GM18951 (cell line): ENCODE data around the gene AHNAK.
"Not testable (repeated sequence)": the region's sequence is repeated elsewhere in the genome, so short reads cannot be mapped to it uniquely, and the experiment has no call there.

Experiments used
- POLR2A ChIP-seq: IDR thresholded peaks from 4 replicates; pipeline ENCODE4 v1.6.1; 2011; ENCODE audit warnings: mild to moderate bottlenecking; ENCODE audit not compliant: insufficient read length, insufficient read depth; ENCODE audit errors: extremely low read depth
- in situ Hi-C: fragments of 300-500 bp; cut with MboI; formaldehyde crosslinking; loops from one replicate; pipeline ENCODE4 v1.12.0; 2022; ENCODE audit warnings: low sequenced_read_pairs, mixed read lengths, inconsistent platforms; ENCODE audit not compliant: unreplicated experiment

AHNAK gene

GRCh38 chr11:62456630-62457029 lies 90.0 kb downstream of the AHNAK start:
- no peak for TF ChIP-seq POLR2A
- in situ Hi-C loops: no loop called here

DNA sequence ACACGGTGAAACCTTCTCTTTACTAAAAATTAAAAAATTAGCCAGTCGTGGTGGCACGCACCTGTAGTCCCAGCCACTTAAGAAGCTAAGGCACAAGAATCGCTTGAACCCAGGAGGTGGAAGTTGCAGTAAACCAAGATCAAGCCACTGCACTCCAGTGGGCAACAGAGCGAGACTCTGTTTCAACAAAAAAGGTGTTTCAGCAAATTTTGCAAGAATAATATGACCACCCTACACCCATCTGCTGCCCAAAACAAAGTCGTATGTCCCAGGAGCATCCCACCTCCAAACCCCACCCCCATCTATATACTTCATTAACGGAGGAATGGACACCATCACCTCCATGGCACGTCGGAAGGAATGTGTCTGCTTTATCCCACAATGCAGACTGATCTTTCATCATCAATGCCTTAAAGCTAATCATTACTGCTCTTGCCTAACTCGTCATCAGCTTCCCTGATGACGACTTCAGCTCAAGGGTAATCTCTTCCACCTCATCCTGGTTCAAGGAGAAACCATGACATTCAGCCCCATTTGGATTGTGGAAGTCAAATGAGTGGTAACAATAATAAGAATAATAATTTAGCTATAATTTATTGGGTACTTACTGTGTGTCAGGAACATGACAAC lies 93.7 kb downstream of the AHNAK start:
- no peak for TF ChIP-seq POLR2A
- in situ Hi-C loops: no loop called here

DNA sequence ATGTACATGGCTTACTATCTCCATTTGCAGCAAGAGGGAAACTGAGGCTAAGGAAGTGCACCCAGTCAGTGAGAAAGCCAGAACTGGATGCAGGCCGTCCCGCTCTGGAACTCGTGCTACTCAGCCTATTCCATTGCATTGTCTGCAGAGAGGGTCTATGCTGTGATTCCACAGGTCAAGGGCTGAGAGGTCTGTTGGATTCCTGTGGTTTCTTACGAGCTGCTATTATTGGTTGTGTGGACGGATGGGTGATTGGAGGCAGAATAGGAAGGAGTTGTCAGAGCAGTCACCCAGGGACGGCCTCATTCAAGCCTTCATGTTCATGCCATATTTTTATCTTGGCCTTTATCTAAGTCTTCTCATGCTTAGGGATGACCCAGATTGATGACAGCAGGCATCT lies 94.3 kb downstream of the AHNAK start:
- TF ChIP-seq POLR2A: no peak
- in situ Hi-C loops: no loop called here

- no peak for TF ChIP-seq POLR2A
- in situ Hi-C loops: no loop called here
Observed at GRCh38 chr11:62451241-62451621, 95.4 kb downstream of the AHNAK start.

GRCh38 chr11:62450543-62451240 lies 95.9 kb downstream of the AHNAK start:
- in situ Hi-C loops: no loop called here
- TF ChIP-seq POLR2A: no peak

DNA sequence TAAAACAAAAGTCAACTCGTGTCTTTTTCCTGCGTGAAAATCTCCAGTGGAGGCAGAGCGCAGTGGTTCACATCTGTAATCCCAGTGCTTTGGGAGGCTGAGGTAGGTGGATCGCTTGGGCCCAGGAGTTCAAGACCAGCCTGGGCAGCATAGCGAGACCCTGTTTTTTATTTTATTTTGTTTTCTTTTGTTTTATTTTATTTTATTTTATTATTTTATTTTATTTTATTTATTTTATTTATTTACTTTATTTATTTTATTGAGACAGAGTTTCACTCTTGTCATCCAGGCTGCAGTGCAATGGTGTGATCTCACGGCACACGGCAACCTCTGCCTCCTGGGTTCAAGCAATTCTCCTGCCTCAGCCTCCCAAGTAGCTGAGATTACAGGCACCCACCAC lies 96.7 kb downstream of the AHNAK start:
- in situ Hi-C loops: not testable (repeated sequence)

DNA sequence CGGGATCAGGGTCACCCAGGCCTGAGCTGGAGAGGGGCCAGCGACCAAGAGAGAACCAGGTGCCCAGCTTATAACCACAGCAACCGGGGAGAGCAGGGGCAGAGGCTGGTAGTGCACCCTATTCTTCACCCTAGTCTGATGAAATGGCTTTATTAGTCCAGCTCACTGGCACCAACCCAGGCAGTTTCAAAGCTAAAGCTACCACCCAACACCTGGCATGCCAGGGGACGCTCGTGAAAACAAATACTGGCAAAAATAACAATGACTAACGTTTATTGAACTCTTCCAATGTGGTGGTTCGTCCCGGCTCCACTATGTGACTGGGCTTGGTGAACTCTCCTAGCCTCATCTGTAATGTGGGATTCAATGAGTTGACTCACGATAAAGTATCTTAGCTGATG lies 97.2 kb downstream of the AHNAK start:
- no peak for TF ChIP-seq POLR2A
- in situ Hi-C loops: no loop called here

GRCh38 chr11:62446091-62446490 lies 100.5 kb downstream of the AHNAK start:
- no peak for TF ChIP-seq POLR2A
- in situ Hi-C loops: no loop called here

GRCh38 chr11:62445314-62445740 lies 101.3 kb downstream of the AHNAK start:
- no peak for TF ChIP-seq POLR2A
- in situ Hi-C loops: no loop called here

DNA sequence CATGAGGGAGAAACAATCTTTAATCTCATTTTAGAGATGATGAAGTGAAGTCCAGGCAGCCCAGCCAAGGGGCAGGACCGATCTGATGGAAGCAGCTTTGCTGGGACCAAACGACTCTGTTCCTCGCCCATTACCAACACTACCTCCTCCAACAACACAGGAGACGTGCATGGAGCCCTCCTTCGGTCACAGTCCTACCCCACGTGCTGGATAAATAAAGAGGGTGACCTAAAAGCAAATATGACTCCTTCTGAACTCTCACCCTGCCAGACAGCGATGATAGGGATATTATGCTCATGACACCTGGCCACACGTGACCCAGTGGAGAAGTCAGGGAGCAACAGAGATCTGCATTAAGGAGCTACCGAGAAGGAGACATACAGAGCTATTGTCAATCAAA lies 101.8 kb downstream of the AHNAK start:
- in situ Hi-C loops: no loop called here
- TF ChIP-seq POLR2A: no peak

- no peak for TF ChIP-seq POLR2A
Observed at GRCh38 chr11:62444236-62444833, 102.3 kb downstream of the AHNAK start.

DNA sequence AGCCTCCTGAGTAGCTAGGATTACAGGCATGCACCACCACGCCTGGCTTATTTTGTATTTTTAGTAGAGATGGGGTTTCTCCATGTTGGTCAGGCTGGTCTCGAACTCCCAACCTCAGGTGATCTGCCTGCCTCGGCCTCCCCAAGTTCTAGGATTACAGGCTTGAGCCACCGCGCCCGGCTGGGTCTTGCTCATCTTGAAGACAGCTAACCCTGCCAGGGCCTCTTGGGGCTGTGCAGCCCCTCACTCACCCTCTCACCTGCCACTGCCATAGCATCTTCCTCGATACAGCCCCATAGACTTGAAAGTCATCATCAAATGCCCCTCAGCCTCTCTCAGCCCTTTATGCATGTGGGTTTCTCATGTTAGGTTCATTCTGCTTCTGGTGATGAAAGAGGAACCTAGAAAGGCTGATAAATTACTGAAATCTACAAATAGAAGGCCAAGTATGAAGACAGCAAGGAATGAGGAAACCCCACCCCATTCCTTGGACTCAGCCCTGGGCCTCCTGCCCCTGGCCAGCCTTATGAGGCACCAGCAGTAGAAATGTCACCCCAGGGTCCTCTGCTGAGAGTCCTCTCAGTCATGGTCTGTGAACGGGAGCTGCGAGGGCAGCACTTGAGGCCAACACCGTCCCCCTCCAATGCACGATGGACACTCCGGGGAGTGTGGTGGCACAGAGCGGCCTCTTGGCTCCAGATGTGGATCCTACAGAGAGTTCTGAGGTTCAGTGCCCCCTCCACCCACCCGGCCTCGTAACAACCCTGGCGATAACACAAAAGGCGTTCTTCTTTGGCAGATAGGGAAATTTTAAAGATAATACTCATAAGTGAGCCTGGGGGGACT lies 103.0 kb downstream of the AHNAK start:
- in situ Hi-C loops: no loop called here

More at GRCh38 chr11:62444236-62444833, 102.3 kb downstream of the AHNAK start:
- in situ Hi-C loops: no loop called here

More for the DNA sequence above, 103.0 kb downstream of the AHNAK start:
- no peak for TF ChIP-seq POLR2A
